Caco-2 (cell line): ENCODE data around the gene CDC73. TPM values are rescaled to one million over a fixed set of nuclear protein-coding genes. Genes with fewer than 3 reads are reported as not detected.

Experiments
- BruUV-seq: library from RNA; stranded (reverse); fragments of 400-500 nt; replicated peaks from 2 replicates; lab custom pipeline; 2021; lab: Mats Ljungman, UMichigan
- CTCF ChIA-PET: fragments of 300-600 bp; sonication (Branson Sonifier 250); formaldehyde crosslinking; loops from one replicate; lab custom pipeline; 2022; ENCODE audit warnings: antibody characterized with exemption; lab: Charles Lee
- POLR2A ChIA-PET: fragments of 300-600 bp; sonication (Branson Sonifier 250); formaldehyde crosslinking; loops from one replicate; lab custom pipeline; 2022; ENCODE audit warnings: antibody characterized with exemption; lab: Charles Lee
- DNase-seq, 2 experiments: peaks; one replicate each; pipeline versions ENCODE4 v3.0.0 to v3.0.0-alpha.2; 2020 to 2022
- H3K27me3 ChIP-seq: replicated peaks from 2 replicates; pipeline ENCODE4 v1.6.0; 2011; ENCODE audit warnings: low read length; ENCODE audit not compliant: control insufficient read depth, insufficient read depth
- H3K36me3 ChIP-seq: 2 replicates; pipeline ENCODE4 v1.5.1; 2011; ENCODE audit warnings: low read length; ENCODE audit not compliant: control insufficient read depth, insufficient read depth
- H3K4me1 ChIP-seq: fragments of 250-450 bp; sonication (Bioruptor Pico); 2 replicates; pipeline ENCODE4 v1.5.1; 2020; ENCODE audit warnings: mild to moderate bottlenecking
- H3K4me3 ChIP-seq: 2 replicates; pipeline ENCODE4 v1.5.1; 2011; ENCODE audit warnings: low read depth, mild to moderate bottlenecking, control low read depth, low read length
- H3K9me3 ChIP-seq: fragments of 250-450 bp; sonication (Bioruptor Pico); 2 replicates; pipeline ENCODE4 v1.5.1; 2020; ENCODE audit warnings: mild to moderate bottlenecking, moderate library complexity
- H3K27ac Mint-ChIP-seq: one replicate; pipeline ENCODE4 v1.8.0; 2022; ENCODE audit warnings: mixed read lengths; ENCODE audit not compliant: unreplicated experiment
- H3K27me3 Mint-ChIP-seq: one replicate; pipeline ENCODE4 v1.8.0; 2022; ENCODE audit warnings: mixed read lengths; ENCODE audit not compliant: insufficient read depth, unreplicated experiment
- H3K36me3 Mint-ChIP-seq: one replicate; pipeline ENCODE4 v1.8.0; 2022; ENCODE audit warnings: mild to moderate bottlenecking, mixed read lengths; ENCODE audit not compliant: insufficient read depth, unreplicated experiment
- H3K4me1 Mint-ChIP-seq: one replicate; pipeline ENCODE4 v1.8.0; 2022; ENCODE audit warnings: low read depth, mixed read lengths; ENCODE audit not compliant: unreplicated experiment
- H3K4me3 Mint-ChIP-seq: one replicate; pipeline ENCODE4 v1.8.0; 2022; ENCODE audit warnings: mild to moderate bottlenecking, moderate library complexity, mixed read lengths; ENCODE audit not compliant: unreplicated experiment
- H3K9me3 Mint-ChIP-seq: one replicate; pipeline ENCODE4 v1.8.0; 2022; ENCODE audit warnings: mixed read lengths; ENCODE audit not compliant: unreplicated experiment
- CTCF ChIP-seq, 2 experiments: fragments of 200-600 bp in 1 of 2; IDR thresholded peaks; 1 replicate in 1 of 2; 2 replicates in 1 of 2; pipeline versions ENCODE4 v1.5.1 to v1.8.0; 2011 to 2022; ENCODE audit warnings: antibody characterized with exemption in 1 of 2, control low read depth in 1 of 2, inconsistent platforms in 1 of 2, low read depth in 1 of 2, low read length in 1 of 2, mild to moderate bottlenecking in 1 of 2, moderate library complexity in 1 of 2; ENCODE audit not compliant: insufficient read depth in 1 of 2, severe bottlenecking in 1 of 2, unreplicated experiment in 1 of 2
- intact Hi-C: fragments of 100-400 bp; cut with micrococcal nuclease; formaldehyde crosslinking; loops from one replicate; pipeline ENCODE4 v1.10.0; 2022; ENCODE audit not compliant: unreplicated experiment
- total RNA-seq: library from RNA; stranded (reverse); gene quantifications from 2 replicates; pipeline ENCODE4 v1.2.3, GENCODE V29; 2022

The CDC73 gene
- total RNA-seq, 1 experiment from 2014 or later: 48.9 TPM

GRCh38 chr1:193256019-193256418, 134.2 kb downstream of the CDC73 start:
- intact Hi-C loops: no loop called here
- Mint-ChIP-seq H3K4me1 (no peaks in the 10 kb centered on the region), H3K36me3 (peaks cover 6% of the 10 kb centered on the region), H3K4me3 (no peak overlapping the region), H3K9me3 (no peaks in the 10 kb centered on the region), H3K27ac (no peak overlapping the region), H3K27me3 (no peaks in the 10 kb centered on the region)
- no peak for TF ChIP-seq CTCF (IDR thresholded peaks at IDR 0.05; ENCODE audit: insufficient read depth in 1 of 2, low read depth in 1 of 2, low read length in 1 of 2, severe bottlenecking in 1 of 2, unreplicated experiment in 1 of 2)
- ChIA-PET POLR2A (no interaction called here), CTCF (no interaction called here)
- Histone ChIP-seq H3K9me3 (no peaks in the 10 kb centered on the region), H3K4me1 (no peaks in the 10 kb centered on the region), H3K27me3 (no peaks in the 10 kb centered on the region), H3K36me3 (no peaks in the 10 kb centered on the region), H3K4me3 (no peak overlapping the region)
- BruUV-seq: no TSS peak
- no peak for DNase-seq

- Histone ChIP-seq H3K9me3 (no peaks in the 10 kb centered on the region), H3K4me3 (no peak overlapping the region), H3K27me3 (no peaks in the 10 kb centered on the region), H3K36me3 (no peaks in the 10 kb centered on the region), H3K4me1 (no peaks in the 10 kb centered on the region)
- no peak for DNase-seq
- Mint-ChIP-seq H3K27ac (no peak overlapping the region), H3K9me3 (no peaks in the 10 kb centered on the region), H3K36me3 (peaks cover 6% of the 10 kb centered on the region), H3K4me1 (no peaks in the 10 kb centered on the region), H3K4me3 (no peak overlapping the region), H3K27me3 (no peaks in the 10 kb centered on the region)
- CTCF ChIA-PET: no interaction called here
- intact Hi-C loops: no loop called here
- TF ChIP-seq CTCF (IDR thresholded peaks at IDR 0.05; ENCODE audit: insufficient read depth in 1 of 2, low read depth in 1 of 2, low read length in 1 of 2, severe bottlenecking in 1 of 2, unreplicated experiment in 1 of 2): no peak
- no TSS peak for BruUV-seq
- POLR2A ChIA-PET: no interaction called here
Observed at GRCh38 chr1:193259636-193260035, 137.8 kb downstream of the CDC73 start.

- H3K36me3 Mint-ChIP-seq: peaks cover 6% of the 10 kb centered on the region
- CTCF ChIA-PET: no interaction called here
- no peak for TF ChIP-seq CTCF (IDR thresholded peaks at IDR 0.05; ENCODE audit: insufficient read depth in 1 of 2, low read depth in 1 of 2, low read length in 1 of 2, severe bottlenecking in 1 of 2, unreplicated experiment in 1 of 2)
Observed at GRCh38 chr1:193260056-193260745, 138.4 kb downstream of the CDC73 start.

More at GRCh38 chr1:193260056-193260745, 138.4 kb downstream of the CDC73 start:
- no TSS peak for BruUV-seq
- H3K27me3 ChIP-seq: no peaks in the 10 kb centered on the region
- Mint-ChIP-seq H3K4me3 (no peak overlapping the region), H3K4me1 (no peaks in the 10 kb centered on the region), H3K27me3 (no peaks in the 10 kb centered on the region), H3K27ac (no peak overlapping the region), H3K9me3 (no peaks in the 10 kb centered on the region)
- POLR2A ChIA-PET: no interaction called here
- intact Hi-C loops: no loop called here
- H3K36me3 ChIP-seq: no peaks in the 10 kb centered on the region
- no peak for DNase-seq
- no peak overlapping the region for H3K4me3 ChIP-seq
- no peaks in the 10 kb centered on the region for H3K9me3 ChIP-seq
- H3K4me1 ChIP-seq: no peaks in the 10 kb centered on the region
